ENCODE measurements around the gene PDE6C. TPM values are rescaled to one million over a fixed set of nuclear protein-coding genes. Genes with fewer than 3 reads are reported as not detected.

Gene PDE6C
- total and polyA plus RNA-seq, 2 donors (not counting 1 experiment from before 2014, with no cell fraction given) = not detected

DNA sequence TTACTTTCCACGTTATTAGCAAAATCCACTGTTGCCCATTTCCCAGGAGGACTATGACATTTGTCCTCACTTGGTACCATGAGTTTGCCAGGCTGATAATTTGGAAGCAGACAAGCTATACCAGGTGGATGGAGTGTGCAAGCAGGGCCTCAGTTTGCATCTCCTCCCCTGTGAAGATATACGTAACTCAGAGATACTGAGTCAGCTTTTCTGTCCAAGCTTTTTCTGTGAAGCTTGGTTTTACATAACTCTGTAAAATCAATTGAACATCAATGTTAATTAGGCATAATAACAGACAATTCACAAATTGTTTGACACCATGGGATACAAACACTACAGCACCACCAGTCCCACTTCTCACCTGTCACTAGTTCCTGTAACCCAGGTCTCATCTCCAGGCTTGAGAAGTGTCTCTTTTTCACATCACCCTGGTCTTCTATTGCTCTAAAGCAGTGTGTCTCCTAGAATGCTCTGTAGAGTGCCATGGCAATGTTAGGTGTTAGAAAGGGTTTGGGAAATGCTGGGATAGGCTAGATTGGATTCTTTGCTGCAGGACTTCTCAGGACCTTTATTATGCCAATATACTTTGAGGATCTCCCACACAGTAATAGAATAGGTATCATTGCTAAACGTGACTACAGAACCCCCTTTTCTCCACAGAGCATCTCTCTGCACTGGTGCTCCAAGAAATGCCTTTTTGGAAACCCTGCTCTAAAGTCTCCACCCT, 32.2 kb upstream of the PDE6C start:
- Histone ChIP-seq H3K79me2 (ENCODE audit: control insufficient read depth, insufficient read depth, low read length) (no peaks in the 10 kb centered on the region), H4K20me1 (ENCODE audit: control insufficient read depth, extremely low read depth, insufficient read depth, low read length) (no peaks in the 10 kb centered on the region), H3K4me3 (replicated peaks in 1 of 4; ENCODE audit: control extremely low read depth in 1 of 4, insufficient read depth in 1 of 4, low read depth in 3 of 4, low read length in 4 of 4) (no peak overlapping the region), H3K4me2 (ENCODE audit: extremely low read depth, insufficient read depth, low read length) (no peak overlapping the region), H3K4me1 (ENCODE audit: control insufficient read depth, extremely low read depth, insufficient read depth, low read length) (no peaks in the 10 kb centered on the region), H3K27ac (ENCODE audit: insufficient read depth, low read length) (no peak overlapping the region), H3K27me3 (ENCODE audit: control insufficient read depth, insufficient read depth, low read length) (no peaks in the 10 kb centered on the region), H3K9me3 (ENCODE audit: control insufficient read depth, insufficient read depth, low read depth, low read length) (no peaks in the 10 kb centered on the region), H2AFZ (ENCODE audit: low read length) (no peak overlapping the region), H3K9ac (ENCODE audit: insufficient read depth, low read length) (no peak overlapping the region), H3K36me3 (ENCODE audit: control insufficient read depth, insufficient read depth, low read length) (no peaks in the 10 kb centered on the region)
- DNase-seq (ENCODE audit: low read depth in 2 of 2) = no peak
- TF ChIP-seq EZH2 (IDR thresholded peaks at IDR 0.05; ENCODE audit: low read length, missing control alignments) = no peak
- TF ChIP-seq, protein P1, sequence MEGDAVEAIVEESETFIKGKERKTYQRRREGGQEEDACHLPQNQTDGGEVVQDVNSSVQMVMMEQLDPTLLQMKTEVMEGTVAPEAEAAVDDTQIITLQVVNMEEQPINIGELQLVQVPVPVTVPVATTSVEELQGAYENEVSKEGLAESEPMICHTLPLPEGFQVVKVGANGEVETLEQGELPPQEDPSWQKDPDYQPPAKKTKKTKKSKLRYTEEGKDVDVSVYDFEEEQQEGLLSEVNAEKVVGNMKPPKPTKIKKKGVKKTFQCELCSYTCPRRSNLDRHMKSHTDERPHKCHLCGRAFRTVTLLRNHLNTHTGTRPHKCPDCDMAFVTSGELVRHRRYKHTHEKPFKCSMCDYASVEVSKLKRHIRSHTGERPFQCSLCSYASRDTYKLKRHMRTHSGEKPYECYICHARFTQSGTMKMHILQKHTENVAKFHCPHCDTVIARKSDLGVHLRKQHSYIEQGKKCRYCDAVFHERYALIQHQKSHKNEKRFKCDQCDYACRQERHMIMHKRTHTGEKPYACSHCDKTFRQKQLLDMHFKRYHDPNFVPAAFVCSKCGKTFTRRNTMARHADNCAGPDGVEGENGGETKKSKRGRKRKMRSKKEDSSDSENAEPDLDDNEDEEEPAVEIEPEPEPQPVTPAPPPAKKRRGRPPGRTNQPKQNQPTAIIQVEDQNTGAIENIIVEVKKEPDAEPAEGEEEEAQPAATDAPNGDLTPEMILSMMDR (conservative IDR thresholded peaks at IDR 0.05 in 1 of 2, IDR thresholded peaks at IDR 0.05 in 1 of 2; ENCODE audit: low read depth in 1 of 2, low read length in 2 of 2) = no peak

DNA sequence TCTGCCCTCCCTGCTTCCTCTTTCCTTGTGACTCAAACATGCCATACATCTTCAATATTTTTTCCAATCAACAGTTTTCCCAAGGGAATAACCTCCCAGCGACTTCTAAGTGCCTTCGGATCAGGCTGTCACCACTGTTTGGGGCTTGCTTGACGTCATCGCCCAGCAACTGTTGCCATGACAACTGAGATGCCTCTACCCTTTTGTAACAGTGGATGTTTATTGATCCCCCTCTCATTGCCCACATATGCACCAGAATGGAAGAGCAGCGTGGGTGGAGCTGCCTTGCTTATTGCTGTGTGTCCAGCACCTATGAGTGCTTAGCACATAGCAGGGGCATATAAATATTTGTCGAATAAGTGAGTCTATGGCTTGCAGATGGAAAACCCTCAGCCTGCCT, 31.5 kb upstream of the PDE6C start:
- DNase-seq (ENCODE audit: low read depth in 2 of 2) = peak; percentile 18 to 20
- no peak overlapping the region for H3K27ac ChIP-seq (ENCODE audit: insufficient read depth, low read length)
- no peak for TF ChIP-seq EZH2 (IDR thresholded peaks at IDR 0.05; ENCODE audit: low read length, missing control alignments)

DNA sequence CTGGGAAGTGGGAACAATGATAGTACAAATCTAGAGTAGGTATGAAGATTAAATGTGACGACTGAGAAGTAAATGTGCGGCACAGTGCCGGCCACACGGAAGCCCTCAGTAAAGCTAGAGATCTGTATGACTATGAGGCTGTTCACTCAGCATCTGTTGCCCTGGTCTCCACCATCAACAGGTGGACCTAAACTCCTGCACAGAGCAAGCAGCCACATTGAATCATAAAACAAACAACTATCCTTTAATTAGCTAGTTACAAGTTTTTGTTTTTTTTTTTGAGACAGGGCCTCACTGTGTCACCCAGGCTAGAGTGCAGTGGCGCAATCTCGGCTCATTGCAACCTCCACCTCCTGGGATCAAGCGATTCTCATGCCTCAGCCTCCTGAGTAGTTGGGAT, 27.9 kb upstream of the PDE6C start:
- no peak overlapping the region for H3K4me3 ChIP-seq (replicated peaks in 1 of 4; ENCODE audit: control extremely low read depth in 1 of 4, insufficient read depth in 1 of 4, low read depth in 3 of 4, low read length in 4 of 4)
- no peaks in the 10 kb centered on the region for H3K79me2 ChIP-seq (ENCODE audit: control insufficient read depth, insufficient read depth, low read length)
- H3K9ac ChIP-seq (ENCODE audit: insufficient read depth, low read length) = no peak overlapping the region
- H4K20me1 ChIP-seq (ENCODE audit: control insufficient read depth, extremely low read depth, insufficient read depth, low read length) = no peaks in the 10 kb centered on the region
- H3K4me2 ChIP-seq (ENCODE audit: extremely low read depth, insufficient read depth, low read length) = no peak overlapping the region
- H3K4me1 ChIP-seq (ENCODE audit: control insufficient read depth, extremely low read depth, insufficient read depth, low read length) = no peaks in the 10 kb centered on the region
- H3K36me3 ChIP-seq (ENCODE audit: control insufficient read depth, insufficient read depth, low read length) = no peaks in the 10 kb centered on the region
- H3K27me3 ChIP-seq (ENCODE audit: control insufficient read depth, insufficient read depth, low read length) = peaks cover 3% of the 10 kb centered on the region
- DNase-seq (ENCODE audit: low read depth in 2 of 2) = no peak
- no peak overlapping the region for H2AFZ ChIP-seq (ENCODE audit: low read length)
- no peak overlapping the region for H3K27ac ChIP-seq (ENCODE audit: insufficient read depth, low read length)
- no peaks in the 10 kb centered on the region for H3K9me3 ChIP-seq (ENCODE audit: control insufficient read depth, insufficient read depth, low read depth, low read length)
- TF ChIP-seq EZH2 (IDR thresholded peaks at IDR 0.05; ENCODE audit: low read length, missing control alignments) = no peak
- TF ChIP-seq, protein P1 (conservative IDR thresholded peaks at IDR 0.05 in 1 of 2, IDR thresholded peaks at IDR 0.05 in 1 of 2; ENCODE audit: low read depth in 1 of 2, low read length in 2 of 2) = no peak

More for the DNA sequence above, 31.5 kb upstream of the PDE6C start:
- Histone ChIP-seq H2AFZ (ENCODE audit: low read length) (no peak overlapping the region), H3K9ac (ENCODE audit: insufficient read depth, low read length) (no peak overlapping the region), H3K36me3 (ENCODE audit: control insufficient read depth, insufficient read depth, low read length) (no peaks in the 10 kb centered on the region), H3K4me2 (ENCODE audit: extremely low read depth, insufficient read depth, low read length) (no peak overlapping the region), H3K79me2 (ENCODE audit: control insufficient read depth, insufficient read depth, low read length) (no peaks in the 10 kb centered on the region), H3K27me3 (ENCODE audit: control insufficient read depth, insufficient read depth, low read length) (no peaks in the 10 kb centered on the region), H3K9me3 (ENCODE audit: control insufficient read depth, insufficient read depth, low read depth, low read length) (no peaks in the 10 kb centered on the region), H3K4me1 (ENCODE audit: control insufficient read depth, extremely low read depth, insufficient read depth, low read length) (no peaks in the 10 kb centered on the region), H3K4me3 (replicated peaks in 1 of 4; ENCODE audit: control extremely low read depth in 1 of 4, insufficient read depth in 1 of 4, low read depth in 3 of 4, low read length in 4 of 4) (no peak overlapping the region), H4K20me1 (ENCODE audit: control insufficient read depth, extremely low read depth, insufficient read depth, low read length) (no peaks in the 10 kb centered on the region)
